Urothelium cell line (cell line): Measurements from ENCODE around the gene IGF1R.

Experiments
- DNase-seq: peaks from one replicate; pipeline ENCODE4 v3.0.0; 2011; ENCODE audit warnings: low spot score, mixed read lengths
- FAIRE-seq: peaks from 2 replicates; lab custom pipeline; 2011; peaks lifted over from hg19 to GRCh38; lab: Jason Lieb, UNC

The IGF1R gene

DNA sequence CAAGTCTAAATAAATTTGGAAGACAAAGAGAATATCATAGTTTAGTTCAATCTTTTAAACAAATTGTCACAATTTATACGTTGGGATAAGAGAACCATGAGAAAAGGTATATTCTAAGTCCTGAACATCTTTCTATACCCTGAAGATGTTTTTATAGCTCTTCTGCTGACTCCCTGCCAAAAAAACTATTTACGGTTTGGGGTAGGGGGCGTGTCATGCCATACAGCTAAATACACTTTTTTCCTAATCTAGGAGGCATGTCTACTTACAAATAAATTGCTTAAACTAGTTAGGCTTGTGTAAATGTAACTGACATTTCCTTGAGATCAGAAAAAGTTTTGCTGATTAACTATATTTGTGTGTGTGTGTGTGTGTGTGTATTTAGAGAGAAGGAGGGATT, 195.9 kb downstream of the IGF1R start:
- no peak for DNase-seq
- no peak for FAIRE-seq

DNA sequence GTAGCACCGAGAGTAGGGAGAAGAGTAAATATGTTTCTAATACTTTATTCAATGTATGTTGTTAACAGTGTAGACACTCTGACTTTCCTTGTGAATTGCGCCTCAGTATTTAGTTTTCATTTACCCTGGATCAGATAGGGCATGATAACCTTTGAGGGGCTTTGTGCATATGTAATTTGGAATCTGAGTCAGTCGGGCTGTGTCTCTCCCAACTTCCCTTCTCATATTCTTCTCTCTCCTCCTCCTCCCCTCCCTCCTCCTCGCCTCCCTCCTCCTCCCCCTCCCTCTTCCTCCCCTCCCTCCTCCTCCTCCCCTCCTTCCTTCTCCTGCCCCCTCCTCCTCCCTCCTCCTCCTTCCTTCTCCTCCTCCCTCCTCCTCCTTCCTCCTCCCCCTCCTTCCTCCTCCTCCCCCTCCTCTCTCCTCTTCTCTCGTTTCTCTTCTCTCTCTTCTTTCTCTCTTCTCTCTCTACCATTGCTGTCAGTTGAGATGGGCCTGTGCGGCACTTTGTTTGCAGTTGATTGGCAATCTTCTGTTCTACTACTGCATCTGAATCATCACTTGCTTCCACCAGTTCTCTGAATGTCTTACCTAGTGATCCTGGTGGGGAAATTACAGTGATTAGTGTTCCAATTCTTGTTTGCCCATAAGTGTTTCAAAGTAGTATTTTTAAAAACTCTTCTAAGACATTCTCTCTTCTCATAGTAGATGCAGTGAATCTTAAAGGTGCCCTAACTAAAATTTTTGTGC, 197.0 kb downstream of the IGF1R start:
- FAIRE-seq (no peak), DNase-seq (no peak)

DNA sequence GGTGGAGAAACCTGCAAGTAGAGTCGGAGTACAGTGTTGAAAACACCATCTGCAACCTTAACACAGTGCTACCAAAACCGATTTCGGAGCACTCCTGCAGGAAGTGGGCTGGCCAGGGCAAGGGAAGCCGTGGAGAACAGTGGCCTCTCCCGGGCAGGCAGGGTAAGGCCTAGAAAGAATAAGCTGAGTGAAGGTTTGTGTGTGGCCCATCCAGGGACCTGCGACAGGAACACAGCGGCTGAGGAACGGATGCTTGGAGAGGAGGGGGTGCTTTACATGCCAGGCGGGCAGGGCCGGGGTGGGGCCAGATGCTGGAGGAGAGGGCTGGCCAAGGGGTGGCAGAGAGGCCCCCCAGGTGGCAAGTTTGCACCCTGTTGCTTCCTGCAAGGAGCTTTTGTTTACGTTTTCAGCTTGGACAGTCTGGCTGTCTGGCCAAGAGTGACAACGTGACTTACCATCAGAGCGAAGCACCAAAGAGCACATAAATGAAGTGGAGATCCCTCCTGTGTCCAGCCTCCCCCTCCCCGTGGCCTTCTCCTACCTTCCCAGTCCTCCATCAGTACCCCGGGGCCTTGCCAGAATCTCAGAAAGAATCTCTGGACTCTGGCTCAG, 202.7 kb downstream of the IGF1R start:
- FAIRE-seq (no peak), DNase-seq (peak; percentile 72)

DNA sequence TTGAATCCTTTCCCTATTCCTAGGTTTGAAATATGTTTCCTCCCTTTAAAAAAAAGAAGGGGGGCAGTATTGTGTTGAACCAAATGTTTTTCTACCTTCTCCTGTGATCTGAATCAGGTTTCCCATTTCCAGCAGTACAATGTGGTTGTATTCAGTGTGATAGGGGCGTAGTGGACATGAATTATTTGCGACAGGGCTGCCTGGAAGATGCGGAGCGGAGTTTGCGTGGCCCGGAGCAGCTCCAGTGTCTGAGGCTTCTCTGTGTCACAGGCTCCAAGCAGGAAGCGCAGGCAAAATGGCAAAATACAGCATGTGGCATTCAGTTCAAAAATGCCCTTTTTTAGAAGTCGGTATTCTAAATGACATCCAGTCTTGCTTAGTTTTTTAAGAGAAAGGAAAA, 204.8 kb downstream of the IGF1R start:
- DNase-seq (peak; percentile 57), FAIRE-seq (no peak)

DNA sequence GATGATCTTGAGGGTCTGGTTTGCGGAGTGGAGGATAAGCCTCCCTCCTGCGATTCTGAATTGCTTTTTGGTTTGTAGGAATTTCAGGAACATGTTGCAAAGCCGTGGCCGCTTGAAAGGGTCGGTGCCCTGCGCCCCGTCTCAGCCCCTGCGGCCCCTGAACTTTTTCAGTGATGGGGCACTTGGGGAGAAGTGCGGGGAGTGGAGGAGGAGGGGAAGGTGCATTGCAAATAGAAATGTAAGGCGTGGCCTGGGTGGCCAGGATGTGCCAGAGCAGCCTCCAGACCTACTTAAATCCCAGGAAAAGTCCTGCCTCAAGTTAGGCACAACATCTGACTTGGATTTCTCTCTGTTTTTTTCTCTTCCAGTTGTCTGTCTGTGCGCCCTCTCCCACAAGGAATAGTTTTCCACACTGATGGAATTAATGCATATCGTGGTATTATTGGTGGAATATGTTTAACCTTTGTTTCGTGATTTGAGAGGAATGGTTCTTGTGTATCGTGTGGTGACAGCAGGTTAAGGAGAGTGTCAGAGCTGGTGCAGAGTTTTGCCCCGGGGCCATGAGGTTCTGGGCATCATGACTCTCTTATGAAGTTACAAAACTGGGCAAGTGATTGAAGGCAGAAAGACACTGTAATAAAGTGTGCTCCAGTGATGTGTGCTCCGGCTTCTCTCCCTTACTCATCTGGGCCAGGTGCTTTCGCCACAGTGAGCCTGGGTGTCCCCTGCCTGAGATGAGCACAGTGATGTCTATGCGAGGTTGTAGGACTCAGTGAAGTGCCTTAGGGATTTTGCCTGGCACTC, 205.5 kb downstream of the IGF1R start:
- DNase-seq (no peak), FAIRE-seq (no peak)

DNA sequence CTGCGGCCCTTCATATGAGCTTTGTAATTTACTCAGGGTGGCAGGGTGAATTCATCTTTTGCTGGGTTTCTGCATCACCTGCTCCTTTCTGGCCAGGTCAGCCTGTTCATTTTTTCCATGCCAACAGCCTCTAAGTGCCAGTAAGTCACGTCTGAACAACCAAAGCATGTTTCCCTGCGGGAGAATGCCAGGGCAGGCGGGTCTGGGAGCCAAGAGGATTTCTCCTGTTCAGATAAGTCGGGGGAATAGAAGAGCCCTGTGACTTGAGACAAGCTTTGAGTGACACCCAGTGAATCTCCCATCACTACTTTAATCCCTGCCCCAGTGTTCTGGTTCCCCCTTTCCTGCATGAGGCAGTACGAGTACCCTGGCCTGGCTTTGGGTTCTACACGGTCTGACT, 206.2 kb downstream of the IGF1R start:
- FAIRE-seq (no peak), DNase-seq (no peak)

DNA sequence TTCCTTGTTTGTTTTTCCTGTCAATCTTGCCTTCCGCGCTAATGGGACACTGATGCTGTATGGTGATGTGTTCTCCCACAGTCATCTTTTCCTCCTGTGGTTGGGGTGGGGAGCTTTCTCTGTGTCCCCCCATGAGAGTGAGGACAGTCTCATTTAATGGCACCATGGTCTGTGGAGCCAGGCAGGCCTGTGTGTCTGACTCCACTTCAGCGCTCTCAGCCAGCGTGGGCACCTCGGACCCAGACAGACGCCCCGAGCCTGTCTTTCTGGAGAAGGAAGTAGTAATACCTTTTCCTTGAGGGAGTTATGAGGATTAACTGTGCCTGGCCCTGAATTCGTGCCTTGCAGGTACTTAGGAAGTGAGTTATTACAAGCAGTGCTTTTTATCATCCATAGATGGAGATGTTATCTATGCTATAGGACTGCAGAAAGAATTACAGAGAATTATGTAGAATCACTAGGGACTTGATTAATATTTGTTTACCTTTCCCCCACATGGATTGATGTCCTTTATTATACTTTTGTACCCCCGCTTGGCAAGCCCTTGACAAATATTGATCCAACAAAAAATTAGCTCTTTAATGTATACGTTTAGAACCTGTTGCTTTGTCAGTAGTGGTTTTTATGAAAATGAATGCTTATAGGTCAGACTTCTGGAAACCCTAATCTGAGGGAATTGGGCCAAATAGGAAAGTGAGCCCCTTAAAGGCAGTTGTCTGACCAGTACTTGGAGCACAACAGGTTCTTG, 206.9 kb downstream of the IGF1R start:
- DNase-seq: no peak
- FAIRE-seq: no peak

DNA sequence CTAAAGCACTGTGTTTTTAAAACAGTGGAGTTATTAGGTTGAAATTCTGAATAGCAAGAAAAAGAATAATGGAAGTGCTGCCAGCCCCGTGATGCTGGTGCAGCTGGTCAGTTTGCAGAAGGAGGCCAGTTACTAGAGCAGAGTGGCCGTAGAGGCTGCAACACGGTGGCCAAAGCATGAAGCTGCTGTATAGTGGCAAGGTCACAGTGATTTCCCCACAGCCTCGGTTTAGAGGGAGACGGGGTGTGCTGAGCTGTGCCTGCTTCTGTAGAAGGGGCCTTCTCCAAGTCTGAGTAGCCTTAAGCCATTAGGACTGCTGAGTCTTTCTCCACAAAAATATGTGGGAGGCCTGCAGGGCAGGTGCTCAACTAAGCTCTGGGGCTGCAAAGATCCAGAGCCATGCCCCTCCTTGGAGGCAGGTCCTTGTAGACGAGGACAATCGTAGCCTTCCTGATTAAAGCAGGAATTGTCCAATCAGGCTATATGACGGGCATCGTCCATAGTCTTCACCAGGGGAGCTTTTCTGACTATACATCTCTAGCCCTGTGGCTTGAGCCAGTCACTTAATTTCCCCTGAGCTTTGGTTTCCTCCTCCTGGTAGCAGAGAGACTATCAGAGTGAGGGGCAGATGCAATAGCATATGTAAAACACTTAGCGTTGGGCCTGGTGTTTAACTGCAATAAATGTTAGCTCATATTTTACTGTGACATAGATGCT, 207.6 kb downstream of the IGF1R start:
- no peak for DNase-seq
- no peak for FAIRE-seq

DNA sequence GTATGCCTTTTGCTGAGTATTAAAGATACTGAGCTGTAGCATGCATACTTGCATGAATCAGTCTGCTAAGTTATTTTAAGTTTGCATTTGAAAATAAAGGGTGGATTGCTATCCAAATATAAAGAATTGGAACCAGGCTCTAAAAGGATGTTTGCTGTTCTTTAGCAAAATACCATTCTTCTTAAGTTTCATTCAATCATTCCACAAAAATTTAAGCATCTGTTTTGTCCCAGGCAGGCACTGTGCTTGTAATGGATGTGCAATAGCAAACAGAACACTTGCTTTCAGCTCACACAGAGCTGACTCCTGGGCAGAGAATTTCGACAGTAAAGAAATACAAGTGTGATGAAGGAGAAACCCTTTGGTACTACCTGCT, 208.2 kb downstream of the IGF1R start:
- DNase-seq: no peak
- FAIRE-seq: no peak

DNA sequence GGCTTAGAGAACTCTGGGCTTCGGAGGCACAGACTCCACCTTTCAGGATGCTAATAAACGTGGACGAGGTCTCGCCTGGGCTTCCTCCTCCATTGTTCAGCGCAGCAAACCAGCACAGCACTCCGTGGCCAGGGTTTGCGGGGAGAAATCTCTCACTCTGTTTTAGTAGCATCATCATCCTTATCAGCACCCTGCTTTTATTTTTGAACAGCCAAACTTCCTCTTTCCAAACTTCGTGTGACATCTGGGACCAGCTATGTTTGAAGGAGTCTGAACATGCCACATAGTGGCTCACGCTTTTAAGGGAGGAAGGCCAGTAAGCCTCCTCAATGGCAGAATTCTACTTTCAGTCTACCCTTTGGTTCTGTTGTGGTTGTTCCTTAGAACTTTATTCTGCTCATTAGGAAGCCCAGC, 210.3 kb downstream of the IGF1R start:
- DNase-seq: no peak
- FAIRE-seq: no peak

DNA sequence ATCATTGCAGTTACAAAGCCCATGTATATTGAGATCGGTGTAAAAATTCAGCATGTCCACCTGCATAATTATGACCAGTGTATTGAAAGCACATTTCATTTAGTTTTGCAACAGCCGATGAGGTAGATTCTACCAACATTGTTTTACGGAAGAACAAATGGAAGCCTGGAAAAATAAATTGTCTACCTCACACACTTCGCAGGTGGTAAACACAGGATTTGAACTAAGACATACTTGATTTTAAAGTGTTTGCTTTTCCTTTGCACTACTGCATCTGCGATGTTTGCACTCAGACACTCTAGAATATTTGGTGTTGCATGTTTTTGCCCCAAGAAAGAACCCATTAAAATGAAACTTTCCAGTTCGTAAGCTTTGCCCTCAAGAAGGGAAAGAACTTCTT, 210.8 kb downstream of the IGF1R start:
- FAIRE-seq: no peak
- no peak for DNase-seq

DNA sequence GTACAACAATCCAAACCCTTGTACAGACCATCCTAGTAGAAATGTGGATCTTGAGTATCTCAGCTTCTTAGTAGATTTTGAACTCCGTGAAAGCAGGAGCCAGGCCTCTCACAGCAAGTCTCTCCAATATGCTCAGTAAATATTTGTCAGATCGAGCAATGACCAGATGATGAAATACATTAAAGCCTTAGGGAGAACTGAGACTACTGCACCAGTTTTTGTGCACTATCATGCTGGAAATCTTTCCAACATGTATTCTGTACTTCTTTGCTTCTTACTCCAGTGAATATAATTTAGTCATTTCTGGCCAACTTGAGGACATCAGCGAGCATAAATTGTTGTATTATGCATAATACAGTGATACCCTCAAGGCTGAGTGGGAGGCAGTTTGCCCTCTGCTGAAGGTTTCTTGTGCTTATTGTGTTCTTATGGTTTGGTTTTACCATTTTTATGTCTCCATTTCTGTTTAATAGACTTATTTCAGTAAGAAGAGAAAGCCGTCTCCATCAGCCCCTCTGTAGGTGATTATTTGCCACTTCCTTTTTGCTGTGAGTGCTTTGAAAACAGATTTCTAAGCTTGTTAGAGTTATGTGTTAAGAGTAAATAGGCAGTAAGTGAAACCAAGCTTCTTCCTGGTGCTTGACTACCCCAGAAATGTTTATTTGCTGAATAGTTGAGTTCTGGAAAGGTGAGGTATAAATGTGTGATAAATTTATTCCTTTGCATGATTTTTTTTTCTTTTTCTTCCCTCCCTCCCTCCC, 212.1 kb downstream of the IGF1R start:
- no peak for DNase-seq

DNA sequence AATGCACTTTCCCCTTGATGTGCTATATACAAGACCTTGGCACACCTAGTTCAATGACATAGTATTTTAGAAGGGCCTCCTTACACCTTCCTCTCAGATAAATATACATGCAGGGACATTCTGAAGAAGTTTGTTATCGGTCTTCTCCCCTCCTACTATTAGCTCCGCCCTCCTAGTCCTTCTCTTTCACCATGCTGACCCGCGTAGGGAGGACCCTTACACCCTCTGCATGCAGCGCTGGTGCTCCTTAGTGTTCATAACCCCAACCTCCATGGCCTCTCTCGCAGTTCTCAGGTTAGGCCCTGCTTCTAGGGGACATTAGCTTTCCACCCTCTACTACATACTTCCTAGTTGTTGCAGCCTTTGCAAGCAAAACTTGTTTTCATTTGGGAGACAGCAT, 212.8 kb downstream of the IGF1R start:
- DNase-seq (no peak), FAIRE-seq (no peak)

More for the DNA sequence above, 212.1 kb downstream of the IGF1R start:
- FAIRE-seq: no peak

DNA sequence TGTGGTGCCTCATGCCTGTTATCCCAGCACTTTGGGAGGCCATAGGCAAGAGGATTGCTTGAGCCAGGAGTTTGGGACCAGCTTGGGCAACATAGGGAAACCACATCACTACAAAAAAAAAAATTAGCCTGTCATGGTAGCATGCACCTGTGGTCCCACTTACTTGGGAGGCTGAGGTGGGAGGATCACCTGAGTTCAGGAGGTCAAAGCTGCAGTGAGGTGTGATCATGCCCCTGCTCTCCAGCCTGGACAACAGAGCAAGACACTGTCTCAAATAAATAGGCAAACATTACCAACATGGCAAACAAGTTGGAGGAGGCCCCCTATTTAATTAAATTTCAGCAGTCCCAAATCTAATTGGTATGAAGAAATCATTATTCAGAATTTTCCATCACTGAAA, 215.6 kb downstream of the IGF1R start:
- no peak for FAIRE-seq

DNA sequence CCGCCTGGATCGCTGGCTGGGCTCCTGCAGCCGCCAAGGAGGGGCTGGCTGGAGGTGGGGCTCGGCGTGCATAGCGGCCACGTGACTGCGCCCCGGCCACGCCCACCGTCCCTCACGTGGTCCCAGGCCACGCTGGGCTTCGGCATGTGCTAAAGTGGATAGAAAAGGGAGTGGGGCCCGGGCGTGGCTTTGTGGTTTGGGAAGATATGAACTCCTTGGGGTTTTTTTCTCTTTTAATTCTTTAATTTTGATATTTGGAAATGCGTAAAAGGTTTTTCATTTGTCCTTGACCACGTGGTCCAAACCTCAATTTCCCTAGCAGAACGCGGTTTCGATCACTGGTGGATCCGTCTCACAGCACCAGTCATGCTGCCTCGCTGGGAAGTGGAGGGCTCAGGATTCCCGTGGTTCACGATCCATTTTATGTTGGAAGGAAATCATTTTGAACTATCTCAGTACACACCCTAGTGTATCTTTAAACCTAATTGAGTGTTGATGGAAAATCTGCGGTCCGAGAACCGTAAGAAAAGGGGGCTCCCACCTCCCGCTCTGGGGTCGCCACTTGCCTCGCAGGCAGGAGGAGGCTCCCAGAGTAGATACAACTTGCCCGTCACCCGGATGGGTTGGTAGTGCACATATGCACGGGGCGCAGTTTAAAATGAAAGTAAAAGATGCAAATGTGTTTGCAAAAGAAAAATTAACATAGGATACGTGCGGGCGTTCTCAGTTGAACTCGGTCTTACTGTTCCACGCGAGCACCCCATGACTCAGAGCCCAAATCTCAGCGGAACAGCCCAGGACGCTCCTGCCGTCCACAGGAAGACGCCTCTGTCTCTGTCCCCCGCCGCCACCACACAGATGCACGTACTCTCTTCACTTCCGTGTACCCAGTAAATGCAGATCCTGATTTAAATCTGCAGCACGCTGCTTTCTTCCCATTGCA, 217.3 kb downstream of the IGF1R start:
- FAIRE-seq (no peak), DNase-seq (peak; percentile 65)

More for the DNA sequence above, 215.6 kb downstream of the IGF1R start:
- no peak for DNase-seq

DNA sequence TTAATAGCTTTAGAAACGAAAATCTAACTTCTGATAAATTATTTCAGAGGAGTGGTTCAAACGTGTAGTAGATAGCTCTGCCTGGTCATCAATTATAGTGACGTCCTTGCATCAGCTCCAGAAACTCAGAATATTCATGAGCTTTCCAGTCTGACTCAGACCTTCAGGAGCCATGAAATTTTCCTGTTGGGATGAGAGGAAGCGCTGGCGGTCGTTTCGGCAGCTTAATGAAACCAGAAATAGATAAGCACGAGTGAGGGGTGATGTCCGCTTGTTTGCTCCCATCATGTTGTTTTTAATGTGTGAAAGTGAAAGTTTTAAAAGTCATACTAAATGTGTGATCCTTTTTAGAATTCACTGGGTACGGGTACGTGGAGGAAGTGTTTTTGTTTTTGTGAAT, 218.2 kb downstream of the IGF1R start:
- no peak for FAIRE-seq
- DNase-seq: no peak

DNA sequence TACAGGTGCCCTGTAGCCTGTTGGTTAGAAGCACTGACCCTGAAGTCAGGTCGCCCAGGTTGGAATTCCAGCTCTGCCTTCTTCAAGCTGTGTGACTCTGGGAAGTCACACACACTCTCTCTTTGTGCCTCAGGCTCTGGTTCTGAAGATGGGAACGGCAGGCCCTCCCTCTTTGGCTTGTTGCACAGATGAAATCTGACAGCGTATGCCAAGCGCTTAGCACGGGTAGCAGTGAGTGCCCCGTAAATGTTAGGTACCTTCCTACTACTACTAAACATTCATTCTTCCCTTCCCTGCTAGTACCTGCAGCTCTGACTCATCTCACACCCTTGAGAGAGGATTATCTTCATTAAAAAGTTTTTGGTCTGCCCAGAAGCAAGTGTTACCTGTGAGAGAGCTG, 220.2 kb downstream of the IGF1R start:
- FAIRE-seq (no peak), DNase-seq (no peak)

DNA sequence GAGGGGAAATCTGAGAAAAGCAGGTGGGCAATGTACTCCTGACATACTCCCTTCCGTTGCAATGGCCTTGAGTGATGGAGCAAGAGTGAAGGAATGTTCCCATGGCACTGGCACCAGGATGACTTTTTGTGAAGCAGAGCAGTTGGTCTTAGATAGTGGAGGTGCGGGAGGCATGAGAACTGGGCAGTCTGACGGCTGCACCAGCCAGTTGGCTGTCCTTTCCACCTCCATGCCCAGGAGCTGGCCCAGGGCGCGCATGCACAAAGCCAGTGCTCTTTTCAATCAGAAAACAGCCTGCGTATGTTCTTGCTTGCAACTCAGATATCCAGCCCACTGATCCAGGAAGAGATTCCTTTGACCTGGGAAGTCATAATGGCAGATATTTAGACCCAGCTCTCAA, 222.4 kb downstream of the IGF1R start:
- no peak for FAIRE-seq
- DNase-seq: no peak

DNA sequence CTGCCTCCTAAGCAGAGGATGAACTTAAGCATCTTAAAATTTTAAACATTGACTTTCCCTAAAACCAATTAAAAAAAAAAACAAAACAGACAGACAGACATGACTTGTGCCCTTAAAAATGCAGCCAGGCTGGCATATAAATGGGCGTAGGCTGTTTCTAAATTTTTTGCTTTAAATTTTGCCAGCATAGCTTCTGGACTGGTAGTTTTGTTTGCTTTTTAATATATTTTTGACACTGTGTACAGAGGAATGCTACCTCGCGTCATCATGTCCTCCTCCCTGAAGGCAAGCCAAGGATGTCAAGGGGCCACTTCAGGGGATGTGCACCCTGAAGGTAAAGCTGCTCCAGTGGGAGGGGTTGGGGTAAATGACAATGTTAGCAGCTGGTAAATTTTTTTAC, 224.4 kb downstream of the IGF1R start:
- FAIRE-seq (no peak), DNase-seq (no peak)
